HEK293 (cell line): ENCODE data around the gene TTBK1.

Source experiments
- CTCF ChIA-PET: fragments of 350-600 bp; formaldehyde crosslinking; extraction: SDS; loops from one replicate; lab custom pipeline; 2021; ENCODE audit warnings: antibody characterized with exemption; lab: Yijun Ruan, JAX
- POLR2A ChIA-PET: fragments of 300-600 bp; formaldehyde crosslinking; extraction: SDS; loops from one replicate; lab custom pipeline; 2020; ENCODE audit warnings: antibody characterized with exemption, inconsistent platforms; lab: Yijun Ruan, JAX
- H3K27ac ChIP-seq: fragments of 200-500 bp; sonication (Bioruptor generic); 2 replicates; pipeline ENCODE4 v1.5.1; 2014; ENCODE audit warnings: low read depth, low read length, control low read depth, inconsistent platforms; ENCODE audit errors: extremely low read depth
- H3K36me3 ChIP-seq, 2 experiments: fragments of 200-500 bp in 1 of 2; sonication (Bioruptor generic) in 1 of 2; 1 replicate in 1 of 2; 2 replicates in 1 of 2; pipeline ENCODE4 v1.5.1; 2014 to 2017; ENCODE audit warnings: inconsistent platforms in 2 of 2, low read length in 2 of 2; ENCODE audit not compliant: control insufficient read depth in 2 of 2, insufficient read depth in 1 of 2
- H3K4me1 ChIP-seq: fragments of 200-500 bp; sonication (Bioruptor generic); 2 replicates; pipeline ENCODE4 v1.5.1; 2014; ENCODE audit warnings: mild to moderate bottlenecking, low read length, inconsistent platforms; ENCODE audit not compliant: control insufficient read depth, insufficient read depth
- H3K4me3 ChIP-seq: 2 replicates; pipeline ENCODE4 v1.5.1; 2011; ENCODE audit warnings: low read depth, mild to moderate bottlenecking, control low read depth, low read length, moderate library complexity
- H3K9me3 ChIP-seq: fragments of 200-500 bp; sonication (Bioruptor generic); 2 replicates; pipeline ENCODE4 v1.5.1; 2014; ENCODE audit warnings: low read depth, low read length, inconsistent platforms; ENCODE audit not compliant: control insufficient read depth, insufficient read depth
- GFI1B ChIP-seq: fragments of 450-650 bp; formaldehyde crosslinking; IDR thresholded peaks from 2 replicates; pipeline ENCODE4 v1.5.1; 2016; ENCODE audit warnings: missing biosample characterization, missing genetic modification characterization
- SCRT2 ChIP-seq: fragments of 450-650 bp; formaldehyde crosslinking; IDR thresholded peaks from 2 replicates; pipeline ENCODE4 v1.5.1; 2016; ENCODE audit warnings: missing biosample characterization, missing genetic modification characterization
- SETDB1 ChIP-seq: IDR thresholded peaks from one replicate; pipeline ENCODE4 v1.6.1; 2017; ENCODE audit warnings: mild to moderate bottlenecking, low read length, moderate library complexity, mixed read lengths; ENCODE audit not compliant: insufficient read length
- ZBTB20 ChIP-seq: fragments of 450-650 bp; formaldehyde crosslinking; IDR thresholded peaks from 2 replicates; pipeline ENCODE4 v1.5.1; 2016; ENCODE audit warnings: missing biosample characterization, missing genetic modification characterization
- ZNF121 ChIP-seq: fragments of 450-650 bp; formaldehyde crosslinking; IDR thresholded peaks from 2 replicates; pipeline ENCODE4 v1.5.1; 2016; ENCODE audit warnings: missing biosample characterization, missing genetic modification characterization
- ZNF132 ChIP-seq: fragments of 450-650 bp; formaldehyde crosslinking; IDR thresholded peaks from 2 replicates; pipeline ENCODE4 v1.5.1; 2017; ENCODE audit warnings: missing biosample characterization, missing genetic modification characterization, borderline replicate concordance
- ZNF140 ChIP-seq: fragments of 450-650 bp; formaldehyde crosslinking; IDR thresholded peaks from 2 replicates; pipeline ENCODE4 v1.5.1; 2016; ENCODE audit warnings: missing biosample characterization, missing genetic modification characterization
- ZNF175 ChIP-seq: fragments of 450-650 bp; formaldehyde crosslinking; IDR thresholded peaks from 2 replicates; pipeline ENCODE4 v1.5.1; 2016; ENCODE audit warnings: missing biosample characterization, missing genetic modification characterization
- ZNF274 ChIP-seq, 2 experiments: fragments of 200-500 bp in 1 of 2; fragments of 450-650 bp in 1 of 2; sonication (Bioruptor generic) in 1 of 2; formaldehyde crosslinking in 1 of 2; IDR thresholded peaks; 2 replicates each; pipeline versions ENCODE4 v1.5.1 to v1.6.1; 2014 to 2016; ENCODE audit warnings: borderline replicate concordance in 1 of 2, inconsistent platforms in 1 of 2, low read length in 1 of 2, missing biosample characterization in 1 of 2, missing genetic modification characterization in 1 of 2
- ZNF37A ChIP-seq: fragments of 450-650 bp; IDR thresholded peaks from 2 replicates; pipeline ENCODE4 v1.5.1; 2018; ENCODE audit warnings: missing biosample characterization, missing genetic modification characterization
- ZNF664 ChIP-seq: fragments of 450-650 bp; formaldehyde crosslinking; IDR thresholded peaks from 2 replicates; pipeline ENCODE4 v1.5.1; 2016; ENCODE audit warnings: missing biosample characterization, missing genetic modification characterization
- ZNF670 ChIP-seq: fragments of 450-650 bp; formaldehyde crosslinking; IDR thresholded peaks from 2 replicates; pipeline ENCODE4 v1.5.1; 2016; ENCODE audit warnings: missing biosample characterization, missing genetic modification characterization, low read depth
- ZNF677 ChIP-seq: fragments of 450-650 bp; IDR thresholded peaks from 2 replicates; pipeline ENCODE4 v1.5.0; 2018; ENCODE audit warnings: missing biosample characterization, mild to moderate bottlenecking, missing genetic modification characterization, moderate library complexity
- ZSCAN30 ChIP-seq: fragments of 450-650 bp; IDR thresholded peaks from 2 replicates; pipeline ENCODE4 v1.5.1; 2018; ENCODE audit warnings: missing biosample characterization, mild to moderate bottlenecking, missing genetic modification characterization, moderate library complexity
- TF ChIP-seq, protein P1 (sequence below): fragments of 450-650 bp; formaldehyde crosslinking; IDR thresholded peaks from 2 replicates; pipeline ENCODE4 v1.5.1; 2016; ENCODE audit warnings: missing biosample characterization, missing genetic modification characterization
- TF ChIP-seq, protein P2 (sequence below): fragments of 450-650 bp; formaldehyde crosslinking; IDR thresholded peaks from 2 replicates; pipeline ENCODE4 v1.5.0; 2017; ENCODE audit warnings: missing biosample characterization, missing genetic modification characterization, borderline replicate concordance

The TTBK1 gene

DNA sequence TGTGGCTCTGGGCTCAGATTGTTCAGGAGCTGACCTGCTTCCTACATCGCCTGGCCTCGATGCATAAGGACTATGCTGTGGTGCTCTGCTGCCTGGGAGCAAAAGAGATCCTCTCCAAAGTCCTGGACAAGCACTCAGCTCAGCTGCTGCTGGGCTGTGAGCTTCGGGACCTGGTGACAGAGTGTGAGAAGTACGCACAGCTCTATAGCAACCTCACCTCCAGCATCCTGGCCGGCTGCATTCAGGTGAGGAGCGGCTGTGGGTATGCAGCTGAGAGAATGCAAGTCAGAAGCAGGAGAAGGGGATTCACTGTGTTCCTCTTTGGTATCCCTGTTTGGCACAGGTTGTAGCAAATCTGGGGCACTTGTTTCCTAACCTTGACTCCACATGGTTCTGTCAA, 43.4 kb upstream of the TTBK1 start:
- H3K36me3 ChIP-seq = peaks cover 4 to 26% of the 10 kb centered on the region in 2 experiments; a peak in 2 of 3 replicates
- no peak overlapping the region for H3K4me3 ChIP-seq
- no peaks in the 10 kb centered on the region for H3K9me3 ChIP-seq
- H3K4me1 ChIP-seq = no peaks in the 10 kb centered on the region
- ChIA-PET CTCF (interaction anchor here (0.6 to 1.0 kb wide), 4 partner anchors 20 to 299 kb away, joined by 3 to 5 read pairs (median 3); partner anchors contain the start of gene DNPH1), POLR2A (interaction anchor here (1.8 kb wide), 1 partner anchor 18 kb away, joined by 12 read pairs; the partner anchor contains the start of gene CUL9)
- no peak overlapping the region for H3K27ac ChIP-seq
- no peak for TF ChIP-seq ZNF175 (tag by site-specific recombination)
- TF ChIP-seq ZBTB20 (tag by site-specific recombination) = no peak

GRCh38 chr6:43200541-43200940, 42.7 kb upstream of the TTBK1 start:
- Histone ChIP-seq H3K4me1 (no peaks in the 10 kb centered on the region), H3K9me3 (no peaks in the 10 kb centered on the region)
- CTCF ChIA-PET = interaction anchor here (0.6 to 1.0 kb wide), 4 partner anchors 28 to 300 kb away, joined by 3 to 5 read pairs (median 4); partner anchors contain the start of gene DNPH1
- TF ChIP-seq SETDB1 = no peak
- TF ChIP-seq, all 188 proteins: peak for 0
- H3K36me3 ChIP-seq = peaks cover 4 to 23% of the 10 kb centered on the region in 2 experiments; a peak in 2 of 3 replicates
- H3K4me3 ChIP-seq = no peak overlapping the region
- POLR2A ChIA-PET = interaction anchor here (1.5 to 1.8 kb wide), 2 partner anchors 18 to 20 kb away, joined by 5 to 12 read pairs; partner anchors contain the start of gene CUL9
- no peak overlapping the region for H3K27ac ChIP-seq

- Histone ChIP-seq H3K4me3 (no peak overlapping the region), H3K9me3 (no peaks in the 10 kb centered on the region), H3K36me3 (peaks cover 4 to 12% of the 10 kb centered on the region in 2 experiments; a peak in 2 of 3 replicates), H3K27ac (no peak overlapping the region), H3K4me1 (no peaks in the 10 kb centered on the region)
- TF ChIP-seq ZNF121 (tag by site-specific recombination) (0 out of 2 replicates have a peak, but pooled peaks have one; percentile 58), ZNF677 (tag by site-specific recombination) (no peak)
- POLR2A ChIA-PET = interaction anchor here (1.5 kb wide), 1 partner anchor 27 kb away, joined by 3 read pairs; the partner anchor contains the start of gene DNPH1
- CTCF ChIA-PET = interaction anchor here (0.7 to 1.0 kb wide), 2 partner anchors 27 to 58 kb away, joined by 3 read pairs; partner anchors contain the start of gene DNPH1
These were observed 40.8 kb upstream of the TTBK1 start for GRCh38 chr6:43202451-43202850.

GRCh38 chr6:43203029-43203717, 40.1 kb upstream of the TTBK1 start:
- Histone ChIP-seq H3K9me3 (no peaks in the 10 kb centered on the region), H3K4me1 (no peaks in the 10 kb centered on the region), H3K4me3 (no peak overlapping the region), H3K36me3 (peaks cover 0 to 12% of the 10 kb centered on the region in 2 experiments; a peak in 2 of 3 replicates), H3K27ac (no peak overlapping the region)
- TF ChIP-seq, protein P1, sequence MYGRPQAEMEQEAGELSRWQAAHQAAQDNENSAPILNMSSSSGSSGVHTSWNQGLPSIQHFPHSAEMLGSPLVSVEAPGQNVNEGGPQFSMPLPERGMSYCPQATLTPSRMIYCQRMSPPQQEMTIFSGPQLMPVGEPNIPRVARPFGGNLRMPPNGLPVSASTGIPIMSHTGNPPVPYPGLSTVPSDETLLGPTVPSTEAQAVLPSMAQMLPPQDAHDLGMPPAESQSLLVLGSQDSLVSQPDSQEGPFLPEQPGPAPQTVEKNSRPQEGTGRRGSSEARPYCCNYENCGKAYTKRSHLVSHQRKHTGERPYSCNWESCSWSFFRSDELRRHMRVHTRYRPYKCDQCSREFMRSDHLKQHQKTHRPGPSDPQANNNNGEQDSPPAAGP = no peak
- TF ChIP-seq SCRT2 (tag by site-specific recombination) = peak; percentile 86
- no peak for TF ChIP-seq ZSCAN30
- ChIA-PET POLR2A (interaction anchor here (1.5 kb wide), 1 partner anchor 26 kb away, joined by 3 read pairs; the partner anchor contains the start of gene DNPH1), CTCF (interaction anchor here (0.5 to 1.0 kb wide), 4 partner anchors 26 to 219 kb away, joined by 3 read pairs; partner anchors contain the start of genes DNPH1 and PPP2R5D)

DNA sequence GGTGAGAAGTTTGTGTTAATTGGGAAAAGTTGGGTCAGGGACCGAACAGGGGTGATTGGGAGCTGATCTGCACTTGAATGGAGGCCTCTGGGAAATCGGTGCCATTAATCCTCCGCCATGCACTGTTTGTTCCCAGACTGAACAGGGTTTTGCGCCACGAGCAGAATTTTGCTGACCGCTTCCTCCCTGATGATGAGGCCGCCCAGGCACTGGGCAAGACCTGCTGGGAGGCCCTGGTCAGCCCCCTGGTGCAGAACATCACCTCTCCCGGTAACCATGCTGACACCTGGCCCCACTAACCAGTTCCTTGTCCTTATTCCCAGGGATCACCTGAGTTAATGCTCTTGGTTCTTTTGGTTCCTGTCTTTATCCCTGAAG, 39.6 kb upstream of the TTBK1 start:
- no peak overlapping the region for H3K4me3 ChIP-seq
- TF ChIP-seq GFI1B = no peak
- no peak for TF ChIP-seq ZNF664
- TF ChIP-seq ZNF140 = no peak
- no peak for TF ChIP-seq ZNF274 (IDR thresholded peaks at IDR 0.05; ENCODE audit: low read length)
- TF ChIP-seq ZNF274 (tag by site-specific recombination; IDR thresholded peaks at IDR 0.05; ENCODE audit: borderline replicate concordance) = no peak
- TF ChIP-seq ZNF37A (tag by site-specific recombination) = no peak
- TF ChIP-seq ZNF670 (tag by site-specific recombination) = no peak
- no peak for TF ChIP-seq ZNF132
- TF ChIP-seq, protein P2, sequence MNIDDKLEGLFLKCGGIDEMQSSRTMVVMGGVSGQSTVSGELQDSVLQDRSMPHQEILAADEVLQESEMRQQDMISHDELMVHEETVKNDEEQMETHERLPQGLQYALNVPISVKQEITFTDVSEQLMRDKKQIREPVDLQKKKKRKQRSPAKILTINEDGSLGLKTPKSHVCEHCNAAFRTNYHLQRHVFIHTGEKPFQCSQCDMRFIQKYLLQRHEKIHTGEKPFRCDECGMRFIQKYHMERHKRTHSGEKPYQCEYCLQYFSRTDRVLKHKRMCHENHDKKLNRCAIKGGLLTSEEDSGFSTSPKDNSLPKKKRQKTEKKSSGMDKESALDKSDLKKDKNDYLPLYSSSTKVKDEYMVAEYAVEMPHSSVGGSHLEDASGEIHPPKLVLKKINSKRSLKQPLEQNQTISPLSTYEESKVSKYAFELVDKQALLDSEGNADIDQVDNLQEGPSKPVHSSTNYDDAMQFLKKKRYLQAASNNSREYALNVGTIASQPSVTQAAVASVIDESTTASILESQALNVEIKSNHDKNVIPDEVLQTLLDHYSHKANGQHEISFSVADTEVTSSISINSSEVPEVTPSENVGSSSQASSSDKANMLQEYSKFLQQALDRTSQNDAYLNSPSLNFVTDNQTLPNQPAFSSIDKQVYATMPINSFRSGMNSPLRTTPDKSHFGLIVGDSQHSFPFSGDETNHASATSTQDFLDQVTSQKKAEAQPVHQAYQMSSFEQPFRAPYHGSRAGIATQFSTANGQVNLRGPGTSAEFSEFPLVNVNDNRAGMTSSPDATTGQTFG (tag by site-specific recombination) = no peak
- H3K9me3 ChIP-seq = no peaks in the 10 kb centered on the region
- ChIA-PET POLR2A (no interaction called here), CTCF (interaction anchor here (0.5 to 0.6 kb wide), 2 partner anchors 178 to 219 kb away, joined by 3 read pairs; partner anchors contain the start of gene PPP2R5D)
- peaks cover 0 to 12% of the 10 kb centered on the region in 2 experiments; a peak in 2 of 3 replicates for H3K36me3 ChIP-seq
- H3K27ac ChIP-seq = no peak overlapping the region
- H3K4me1 ChIP-seq = no peaks in the 10 kb centered on the region
